UCSD-AML1 (cell line): ENCODE measurements around the gene EFNA4.
A peak's percentile ranks its signal among the peaks of the same experiment; 100 is the strongest.

Source experiments
- DNase-seq: peaks from one replicate; lab custom pipeline; 2025; ENCODE audit not compliant: unreplicated experiment; lab: John Stamatoyannopoulos, UW

Gene EFNA4

DNA sequence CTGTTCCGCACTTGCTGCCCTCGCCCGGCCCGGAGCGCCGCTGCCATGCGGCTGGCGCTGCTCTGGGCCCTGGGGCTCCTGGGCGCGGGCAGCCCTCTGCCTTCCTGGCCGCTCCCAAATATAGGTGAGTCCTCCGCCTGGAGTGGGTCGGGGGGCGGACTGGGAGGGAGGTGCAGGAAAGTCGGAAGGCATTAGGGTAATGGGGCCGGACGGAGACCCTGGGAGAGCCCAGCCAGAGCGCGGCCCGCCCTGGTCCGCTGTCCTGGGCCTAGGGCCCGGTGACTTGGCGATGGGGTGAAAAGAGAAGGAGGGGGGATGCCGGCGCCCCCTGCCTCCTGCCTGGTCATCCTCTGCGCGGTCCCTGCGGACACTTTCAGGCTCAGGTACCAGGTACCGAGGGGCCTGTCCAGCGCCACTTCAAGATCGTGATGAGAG is 12.2 kb upstream of the EFNA4 start:
- DNase-seq, result no peak

DNA sequence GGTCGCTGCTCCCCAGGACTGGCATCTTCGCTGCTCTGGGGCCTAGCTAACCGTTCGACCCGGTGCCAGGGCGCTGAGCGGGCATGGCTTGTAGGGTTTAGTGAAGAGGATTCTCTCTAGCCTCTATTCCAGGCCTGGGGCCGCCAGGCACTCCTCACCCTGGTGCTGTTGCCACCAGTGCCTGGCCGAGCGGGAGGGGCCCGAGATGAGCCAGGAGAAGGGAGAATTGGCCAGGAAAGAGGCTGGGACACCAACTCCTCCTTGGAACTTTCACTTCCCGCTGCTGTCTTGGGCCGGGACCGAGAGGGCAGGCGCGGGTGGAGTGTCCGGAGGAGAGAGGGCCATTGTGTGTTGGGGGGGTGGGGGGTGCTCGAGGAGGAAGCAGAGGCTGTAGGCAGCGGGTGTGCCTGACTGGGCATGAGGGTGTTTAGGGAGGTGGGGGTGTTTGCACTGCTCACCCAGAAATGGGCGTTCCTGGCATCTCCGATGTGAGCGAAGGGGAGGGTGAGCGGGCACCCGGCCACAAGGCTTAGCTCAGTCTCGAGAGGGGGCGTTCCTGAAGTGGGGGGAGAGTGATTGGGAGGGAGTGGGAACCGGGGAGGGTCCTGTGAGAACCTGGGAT is 11.7 kb upstream of the EFNA4 start:
- peak; percentile 64 for DNase-seq

DNA sequence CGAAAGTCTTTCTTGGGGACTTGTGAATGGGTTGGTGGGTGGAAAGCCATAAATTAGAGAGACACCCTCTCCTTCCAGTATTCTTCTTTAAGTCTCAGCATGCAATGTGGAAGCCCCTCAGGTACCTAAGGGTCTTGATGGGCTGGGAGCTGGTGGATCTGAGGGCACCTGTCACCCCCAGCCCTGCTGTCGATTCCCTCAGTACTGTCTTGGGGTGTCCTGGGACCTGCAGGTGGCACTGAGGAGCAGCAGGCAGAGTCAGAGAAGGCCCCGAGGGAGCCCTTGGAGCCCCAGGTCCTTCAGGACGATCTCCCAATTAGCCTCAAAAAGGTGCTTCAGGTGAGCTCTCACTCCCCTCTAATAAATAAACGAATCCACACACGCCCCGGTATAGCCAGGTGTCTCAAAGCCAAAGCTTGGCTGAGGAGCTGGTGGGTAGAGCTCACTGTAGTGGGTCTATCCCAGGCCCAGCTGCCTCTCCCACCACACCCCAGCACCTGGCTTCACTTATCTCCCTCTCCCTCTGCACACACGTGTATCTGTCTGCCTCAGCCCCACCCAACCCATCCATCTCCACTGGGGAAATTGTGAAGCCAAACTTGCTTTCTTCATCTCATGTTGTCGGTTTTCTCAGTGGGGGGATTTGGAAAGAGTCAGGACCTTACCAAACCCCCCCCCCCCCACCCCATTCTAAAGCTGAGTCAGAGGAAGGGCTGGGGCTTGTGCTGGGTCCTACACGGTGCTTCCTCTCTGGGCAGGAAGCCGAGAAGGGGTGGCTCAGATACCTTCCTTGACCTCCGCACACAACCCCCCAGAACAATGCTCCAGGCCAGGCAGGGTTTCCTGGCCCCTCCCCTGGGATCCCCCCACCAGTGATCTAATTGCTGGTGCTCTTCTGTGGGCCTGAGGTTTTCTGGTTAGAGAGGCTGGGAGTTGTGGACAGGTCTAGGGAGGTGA is 10.8 kb upstream of the EFNA4 start:
- DNase-seq, result peak; percentile 58

DNA sequence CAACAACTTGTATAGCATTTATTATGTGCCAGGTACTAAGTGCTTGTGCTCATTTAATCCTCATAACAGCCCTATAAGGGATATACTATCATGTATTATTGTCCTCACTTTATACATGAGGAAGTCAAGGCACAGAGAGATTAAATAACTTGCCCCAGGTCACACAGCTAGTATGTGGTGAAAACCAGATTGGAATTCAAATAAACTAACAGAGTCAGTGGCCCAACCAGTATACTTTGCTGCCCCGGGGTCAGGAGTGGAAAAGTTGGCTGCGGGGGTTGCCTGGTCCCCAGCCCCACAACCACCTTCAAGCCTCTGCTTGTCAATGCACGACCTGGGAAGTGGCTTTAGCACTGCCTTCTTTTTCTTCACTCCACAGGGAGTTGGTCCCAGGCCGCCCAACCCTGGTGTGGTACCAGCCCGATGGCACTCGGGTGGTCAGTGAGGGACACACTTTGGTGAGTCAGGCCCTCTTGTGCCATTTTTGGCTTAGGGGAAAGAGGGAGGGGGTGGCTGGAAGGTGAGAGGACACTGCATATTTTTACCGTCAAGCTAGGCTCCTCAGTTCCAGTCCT is 9.9 kb upstream of the EFNA4 start:
- DNase-seq, result no peak

DNA sequence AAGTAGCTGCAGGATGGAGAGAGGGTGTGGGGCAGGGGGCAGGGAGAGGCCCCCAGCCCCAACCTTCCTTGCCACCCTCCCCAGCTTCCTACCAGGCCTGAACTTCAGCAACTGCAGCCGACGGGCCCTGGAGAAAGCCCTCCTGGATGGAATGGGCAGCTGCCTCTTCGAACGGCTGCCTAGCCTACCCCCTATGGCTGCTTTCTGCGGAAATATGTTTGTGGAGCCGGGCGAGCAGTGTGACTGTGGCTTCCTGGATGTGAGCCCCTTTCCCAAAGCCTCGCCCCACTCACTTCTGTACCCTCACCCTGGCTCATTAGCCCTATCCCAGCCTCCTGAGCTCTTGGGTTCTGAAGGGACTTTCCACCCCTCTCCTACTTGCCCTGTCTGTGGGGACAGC is 6.4 kb upstream of the EFNA4 start:
- DNase-seq, result no peak

DNA sequence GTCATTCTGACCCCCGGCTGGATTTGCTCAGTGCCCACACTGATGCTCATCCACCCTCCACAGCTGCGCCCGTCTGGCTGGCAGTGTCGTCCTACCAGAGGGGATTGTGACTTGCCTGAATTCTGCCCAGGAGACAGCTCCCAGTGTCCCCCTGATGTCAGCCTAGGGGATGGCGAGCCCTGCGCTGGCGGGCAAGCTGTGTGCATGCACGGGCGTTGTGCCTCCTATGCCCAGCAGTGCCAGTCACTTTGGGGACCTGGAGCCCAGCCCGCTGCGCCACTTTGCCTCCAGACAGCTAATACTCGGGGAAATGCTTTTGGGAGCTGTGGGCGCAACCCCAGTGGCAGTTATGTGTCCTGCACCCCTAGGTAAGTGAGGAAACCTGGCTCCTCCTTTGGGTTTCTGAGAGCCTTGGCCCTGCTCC is 5.7 kb upstream of the EFNA4 start:
- no peak for DNase-seq

DNA sequence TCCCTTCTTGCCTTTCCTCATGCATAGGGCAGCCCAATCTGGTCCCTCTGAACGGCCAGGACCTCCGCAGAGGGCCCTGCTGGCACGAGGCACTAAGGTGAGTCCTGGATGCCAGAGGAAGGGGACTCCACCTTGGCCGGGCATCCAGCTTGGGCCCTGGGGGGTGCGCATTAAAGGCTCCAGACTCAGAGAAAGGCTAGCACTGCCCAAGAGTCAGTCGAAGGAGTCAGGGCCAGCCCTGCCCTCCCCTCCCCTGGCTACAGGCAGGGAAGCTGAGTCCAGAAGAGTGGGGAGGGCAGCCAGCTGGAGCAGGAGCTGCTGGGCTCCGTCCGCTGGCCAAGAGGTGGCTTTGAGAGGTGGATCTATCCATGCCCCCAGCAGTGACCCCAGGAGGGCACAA is 2.8 kb upstream of the EFNA4 start:
- DNase-seq, result no peak

DNA sequence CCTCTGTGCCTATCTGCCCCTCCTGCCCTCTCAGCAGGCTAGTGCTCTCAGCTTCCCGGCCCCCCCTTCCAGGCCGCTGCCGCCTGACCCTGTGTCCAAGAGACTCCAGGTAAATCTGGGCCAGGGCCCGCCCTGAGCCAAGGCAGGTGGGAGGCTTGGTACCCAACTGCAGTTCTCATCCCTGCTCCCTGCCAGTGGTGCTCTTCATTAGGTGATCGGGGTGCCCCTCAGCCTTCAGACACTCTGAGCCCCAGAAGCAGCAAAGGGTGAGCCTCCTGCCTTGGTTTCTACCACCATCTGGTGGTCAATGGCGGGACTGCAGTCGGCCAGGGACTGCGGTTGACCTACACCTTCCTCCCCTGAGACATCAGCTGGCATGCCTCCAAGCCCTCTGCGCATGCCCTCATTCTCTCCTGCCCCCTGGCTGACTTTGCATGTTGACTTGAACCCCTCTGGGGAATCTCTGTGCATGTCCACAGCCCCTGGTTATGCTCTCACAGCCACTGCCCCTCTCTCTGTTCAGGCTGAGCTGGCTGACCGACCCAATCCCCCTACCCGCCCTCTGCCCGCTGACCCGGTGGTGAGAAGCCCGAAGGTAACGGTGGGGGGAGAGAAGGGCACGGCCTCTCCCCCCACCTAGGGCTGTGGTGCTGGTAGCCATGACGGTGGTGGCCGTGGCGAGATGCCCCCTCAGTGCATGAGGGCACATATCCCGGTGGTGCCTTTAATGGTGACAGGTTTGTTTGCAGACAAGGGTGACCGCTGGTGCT is 2.0 kb upstream of the EFNA4 start:
- DNase-seq, result peak; percentile 86

DNA sequence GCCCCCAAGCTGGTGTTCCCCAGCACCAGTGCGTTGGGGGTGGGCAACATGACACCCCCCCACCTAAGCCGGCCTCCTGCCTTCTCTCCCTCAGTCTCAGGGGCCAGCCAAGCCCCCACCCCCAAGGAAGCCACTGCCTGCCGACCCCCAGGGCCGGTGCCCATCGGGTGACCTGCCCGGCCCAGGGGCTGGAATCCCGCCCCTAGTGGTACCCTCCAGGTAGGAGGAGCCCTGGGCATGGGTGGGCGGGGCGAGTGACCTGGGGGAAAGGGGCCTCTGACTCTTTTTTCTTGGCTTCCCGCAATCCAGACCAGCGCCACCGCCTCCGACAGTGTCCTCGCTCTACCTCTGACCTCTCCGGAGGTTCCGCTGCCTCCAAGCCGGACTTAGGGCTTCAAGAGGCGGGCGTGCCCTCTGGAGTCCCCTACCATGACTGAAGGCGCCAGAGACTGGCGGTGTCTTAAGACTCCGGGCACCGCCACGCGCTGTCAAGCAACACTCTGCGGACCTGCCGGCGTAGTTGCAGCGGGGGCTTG is 1.3 kb upstream of the EFNA4 start:
- DNase-seq, result no peak

DNA sequence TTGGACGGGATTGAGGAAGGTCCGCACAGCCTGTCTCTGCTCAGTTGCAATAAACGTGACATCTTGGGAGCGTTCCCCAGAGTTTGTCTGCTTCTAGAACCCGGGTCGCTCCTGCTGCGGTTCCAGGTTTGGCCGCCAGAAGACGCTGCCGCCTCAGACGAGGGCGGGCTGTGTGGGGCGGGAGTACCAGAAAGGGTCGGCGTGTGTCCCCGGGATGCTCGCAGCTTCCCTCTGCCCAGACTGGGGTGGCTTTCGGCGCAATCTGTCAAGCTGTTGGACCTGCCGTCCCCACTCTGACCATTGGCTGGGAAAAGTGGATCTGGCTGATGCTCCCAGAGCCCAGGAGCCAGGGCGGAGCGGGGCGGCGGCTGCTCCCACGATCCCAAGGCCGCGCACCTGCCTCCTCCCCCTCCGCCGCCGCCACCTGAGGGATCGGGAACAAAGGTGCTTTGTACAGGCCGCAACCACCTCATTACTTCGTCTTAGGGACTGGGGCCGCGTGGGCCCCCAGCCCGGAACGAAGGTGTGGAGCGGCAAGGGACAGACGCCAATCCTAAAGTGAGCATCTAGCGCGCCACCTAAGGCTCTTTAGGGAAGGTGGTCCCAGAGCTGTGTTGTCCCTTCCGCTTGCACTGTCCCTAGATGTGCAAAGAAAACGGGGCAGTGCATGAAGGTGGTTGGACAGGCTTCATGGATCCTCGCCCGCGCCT is 683 bp upstream of the EFNA4 start:
- no peak for DNase-seq

DNA sequence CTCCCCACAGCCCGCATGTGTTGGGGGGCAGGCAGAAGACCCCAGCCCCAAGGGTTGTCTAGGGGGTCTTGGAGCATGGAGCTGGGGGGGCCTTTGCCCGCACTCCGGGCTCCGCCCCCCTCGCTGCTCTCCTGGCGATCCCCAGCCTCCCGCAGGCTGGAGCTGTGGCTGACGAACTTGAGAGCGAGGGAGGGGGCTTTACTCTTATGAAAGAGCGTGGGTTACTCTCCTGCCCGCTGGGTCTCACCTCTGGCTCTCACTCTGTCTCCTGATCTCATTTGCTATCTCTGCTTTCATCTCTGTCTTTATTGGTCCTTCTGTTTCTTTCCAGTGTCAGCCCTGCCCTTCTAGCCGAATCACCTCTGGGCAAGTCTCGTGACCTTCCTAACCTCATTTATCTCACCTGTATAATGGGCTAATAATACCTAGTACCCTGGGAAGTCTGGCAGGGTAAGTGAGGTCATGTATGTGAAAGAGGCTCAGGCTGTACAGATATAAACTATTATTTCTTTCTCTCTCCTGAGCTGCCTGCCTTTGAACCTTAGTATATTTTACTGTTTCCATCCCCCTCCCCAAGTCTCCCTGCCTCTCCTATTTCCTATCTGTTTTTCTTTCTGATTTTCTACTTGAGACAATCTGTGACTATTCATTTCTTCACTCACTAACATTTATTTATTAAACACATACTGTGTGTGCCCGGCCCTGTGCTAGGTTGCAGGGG is 731 bp downstream of the EFNA4 start:
- no peak for DNase-seq

DNA sequence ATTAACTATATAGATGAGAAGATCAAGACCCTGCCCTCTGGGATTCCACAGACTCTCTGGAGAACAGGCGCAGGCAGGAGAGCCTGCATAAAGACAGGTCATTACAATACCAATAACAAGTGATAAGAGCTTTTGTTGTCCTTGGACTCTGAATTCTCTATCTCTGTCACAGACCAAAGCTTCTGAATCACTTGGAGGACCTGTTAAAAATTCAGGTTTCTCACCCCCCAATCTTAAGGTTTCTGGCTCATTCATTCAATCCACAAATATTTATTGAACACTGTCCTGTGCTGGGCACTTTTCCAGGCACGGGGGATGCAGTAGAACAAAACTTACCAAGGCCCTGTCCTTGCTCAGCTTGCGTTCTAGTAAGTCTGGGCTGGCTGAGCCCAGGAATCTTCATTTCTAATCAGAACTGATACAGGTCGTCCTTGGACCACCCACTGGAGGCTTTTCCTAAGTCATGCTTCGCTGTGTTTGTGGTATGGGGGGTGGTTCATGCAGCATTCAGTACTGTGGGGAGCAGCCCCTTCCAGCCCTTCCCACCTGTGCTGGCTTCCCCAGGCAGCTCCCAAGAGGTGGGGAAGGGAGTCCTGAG is 1.4 kb downstream of the EFNA4 start:
- DNase-seq, result no peak

DNA sequence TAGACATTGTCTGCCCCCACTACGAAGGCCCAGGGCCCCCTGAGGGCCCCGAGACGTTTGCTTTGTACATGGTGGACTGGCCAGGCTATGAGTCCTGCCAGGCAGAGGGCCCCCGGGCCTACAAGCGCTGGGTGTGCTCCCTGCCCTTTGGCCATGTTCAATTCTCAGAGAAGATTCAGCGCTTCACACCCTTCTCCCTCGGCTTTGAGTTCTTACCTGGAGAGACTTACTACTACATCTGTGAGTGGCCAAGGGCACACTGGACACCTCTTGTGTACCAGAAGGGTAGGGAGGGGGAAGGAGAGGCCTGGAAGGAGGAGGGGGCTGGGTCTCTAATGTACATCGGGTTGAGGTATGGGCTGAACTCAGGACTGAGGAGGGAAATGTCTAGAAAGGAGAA is 3.2 kb downstream of the EFNA4 start:
- DNase-seq, result no peak

DNA sequence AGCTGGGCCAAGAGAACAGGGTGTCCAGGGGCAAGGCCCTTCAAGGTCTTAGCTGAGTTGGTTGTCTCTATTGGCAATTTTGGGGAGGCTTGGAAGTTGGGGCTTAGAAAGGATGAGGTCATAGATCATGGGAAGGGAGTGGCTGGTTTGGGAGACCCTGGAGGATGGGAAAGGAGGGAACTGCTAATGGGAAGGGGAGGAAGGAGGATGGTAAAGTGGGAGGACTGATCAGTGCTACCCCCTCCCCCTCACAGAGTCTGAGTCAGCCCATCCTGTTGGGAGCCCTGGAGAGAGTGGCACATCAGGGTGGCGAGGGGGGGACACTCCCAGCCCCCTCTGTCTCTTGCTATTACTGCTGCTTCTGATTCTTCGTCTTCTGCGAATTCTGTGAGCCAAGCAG is 5.1 kb downstream of the EFNA4 start:
- no peak for DNase-seq

DNA sequence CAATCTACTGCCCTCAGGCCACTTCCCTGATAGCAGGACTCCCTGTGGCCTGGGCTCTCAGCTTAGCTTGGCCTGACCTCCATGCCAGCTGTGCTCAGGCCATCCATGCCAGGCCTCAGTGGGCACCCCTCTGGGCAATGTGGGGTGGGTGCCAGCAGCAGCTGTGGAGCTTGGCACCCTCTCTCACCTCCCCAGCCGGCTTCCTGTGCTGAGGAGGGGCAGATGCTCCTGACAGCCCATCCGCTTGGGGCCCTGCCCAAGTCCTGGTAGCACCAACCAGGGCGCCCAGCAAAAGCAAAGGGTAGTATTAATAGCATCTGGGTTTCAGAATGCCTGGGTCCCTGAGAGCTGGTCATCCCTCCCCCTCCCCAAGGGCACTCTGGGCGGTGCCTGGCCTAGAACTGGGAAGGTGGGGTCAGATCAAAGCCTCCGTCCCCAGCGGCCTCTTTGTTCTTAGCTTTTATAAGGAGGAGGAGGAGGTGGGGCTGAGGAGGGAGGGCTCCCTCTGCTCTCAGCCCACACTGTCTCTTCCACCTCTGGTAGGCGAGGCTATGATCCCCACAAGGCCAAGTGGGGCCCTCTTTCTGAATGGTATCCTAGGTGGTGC is 6.1 kb downstream of the EFNA4 start:
- DNase-seq, result no peak

DNA sequence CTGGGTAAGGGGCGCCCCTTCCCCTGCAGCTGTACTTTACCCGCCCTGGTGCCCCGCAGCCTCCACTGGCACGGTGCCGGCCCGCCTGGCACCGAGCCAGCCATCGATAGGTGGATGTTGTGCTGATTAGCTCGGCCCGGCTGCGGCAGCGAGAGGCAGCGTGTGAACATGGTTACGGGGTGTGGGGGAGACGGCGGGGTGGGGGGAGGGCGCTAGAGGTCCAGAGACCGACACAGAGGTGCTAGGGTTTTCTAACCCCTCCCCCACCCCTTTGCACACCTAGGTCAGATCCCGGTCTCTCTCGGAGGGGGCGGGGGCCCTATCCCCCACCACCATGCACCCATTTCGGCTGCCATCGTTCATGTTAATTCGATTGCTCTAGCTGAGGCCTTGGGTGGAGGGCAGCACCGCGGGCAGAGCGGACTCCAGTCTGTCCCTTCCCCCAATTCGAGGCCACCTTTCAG is 6.7 kb downstream of the EFNA4 start:
- no peak for DNase-seq

DNA sequence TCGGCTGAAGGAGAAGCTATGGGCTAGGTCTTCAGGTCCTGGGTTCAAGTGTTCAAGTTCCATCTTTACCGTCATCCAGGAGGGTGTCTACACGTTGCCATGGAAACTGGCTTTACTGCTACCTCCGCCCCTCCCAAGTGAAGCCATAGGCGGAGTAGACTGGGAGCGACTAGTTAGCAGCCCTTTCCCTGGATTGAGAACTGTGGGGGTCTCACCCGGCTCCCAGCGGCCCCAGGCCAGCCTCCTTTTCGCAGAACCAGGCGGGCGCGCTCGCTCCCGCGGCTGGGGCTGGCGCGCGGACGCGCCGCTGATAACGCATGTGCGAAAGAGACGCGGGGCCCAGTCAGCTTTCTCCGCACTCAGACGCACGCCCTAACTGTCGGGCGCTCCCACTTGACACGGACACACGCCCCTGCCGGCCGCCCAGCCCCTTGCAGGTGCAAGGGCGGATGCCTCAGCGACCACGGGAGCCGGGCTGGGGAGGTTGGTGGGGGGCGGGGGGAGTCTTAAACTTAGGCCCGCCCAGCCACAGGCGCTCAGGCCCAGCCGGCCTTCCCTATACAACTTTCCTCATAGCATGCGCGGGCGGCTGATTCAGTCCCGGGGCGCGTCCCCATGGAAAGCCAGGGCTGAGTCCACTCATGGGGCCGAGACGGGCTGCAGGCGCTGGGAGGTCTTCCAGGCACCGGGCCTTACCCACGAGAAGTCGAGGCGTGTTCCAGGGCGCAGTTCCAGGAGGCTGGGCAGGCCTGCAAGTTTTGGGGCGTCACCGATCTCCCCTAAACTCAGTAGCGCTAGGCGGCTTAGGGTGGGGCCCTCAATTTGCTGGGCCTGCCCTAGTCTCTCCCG is 7.4 kb downstream of the EFNA4 start:
- DNase-seq, result no peak

DNA sequence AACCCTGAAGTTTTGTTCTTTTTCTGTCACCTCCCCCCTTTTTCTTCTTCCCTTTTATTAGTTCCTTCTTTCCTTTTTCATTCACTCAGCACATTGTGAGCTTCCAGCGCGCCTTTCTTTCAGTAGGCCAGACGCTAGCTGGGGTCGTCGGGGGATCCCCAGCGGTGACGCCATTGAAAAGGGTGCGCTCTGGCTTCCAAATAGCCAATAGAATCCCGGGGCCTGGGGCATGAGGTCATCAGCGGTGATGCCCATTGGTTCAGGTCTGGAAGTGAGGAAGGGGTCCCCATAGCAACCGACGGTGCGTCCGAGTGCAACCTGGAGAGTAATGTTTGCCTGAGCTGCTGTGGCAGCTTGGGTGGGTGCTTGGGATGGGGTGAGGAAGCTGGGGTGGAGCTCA is 8.2 kb downstream of the EFNA4 start:
- no peak for DNase-seq
